Liver (tissue), 9 donors: ENCODE results near the gene TUSC2. TPM values are rescaled to one million over a fixed set of nuclear protein-coding genes. Genes with fewer than 3 reads are reported as not detected.
A peak's percentile ranks its signal among the peaks of the same experiment; 100 is the strongest.

Source experiments
- DNase-seq: peaks from one replicate; pipeline ENCODE4 v3.0.0-alpha.2; 2017; ENCODE audit warnings: low spot score
- H3K27ac ChIP-seq, 2 donors: one replicate each; pipeline ENCODE4 v1.7.0; 2013; ENCODE audit warnings: inconsistent platforms in 2 of 2, low read length in 2 of 2, control low read depth in 1 of 2, low read depth in 1 of 2, mild to moderate bottlenecking in 1 of 2
- H3K27me3 ChIP-seq, 4 donors: one replicate each; pipeline versions ENCODE4 v1.6.1 to v1.7.0; 2013; ENCODE audit warnings: low read length in 3 of 4, inconsistent platforms in 1 of 4, mild to moderate bottlenecking in 1 of 4, moderate library complexity in 1 of 4; ENCODE audit not compliant: control insufficient read depth in 4 of 4, insufficient read depth in 4 of 4
- H3K36me3 ChIP-seq, 4 donors: one replicate each; pipeline versions ENCODE4 v1.6.1 to v1.7.0; 2013; ENCODE audit warnings: low read length in 3 of 4, mild to moderate bottlenecking in 3 of 4, low read depth in 1 of 4, moderate library complexity in 1 of 4; ENCODE audit not compliant: control insufficient read depth in 4 of 4, insufficient read depth in 3 of 4
- H3K4me1 ChIP-seq, 4 donors: one replicate each; pipeline versions ENCODE4 v1.6.1 to v1.7.0; 2013; ENCODE audit warnings: low read length in 3 of 4, mild to moderate bottlenecking in 3 of 4, moderate library complexity in 1 of 4; ENCODE audit not compliant: control insufficient read depth in 4 of 4, insufficient read depth in 4 of 4
- H3K4me3 ChIP-seq, 3 donors: one replicate each; pipeline versions ENCODE4 v1.6.1 to v1.7.0; 2013; ENCODE audit warnings: low read length in 3 of 3, control low read depth in 1 of 3, low read depth in 1 of 3, mild to moderate bottlenecking in 1 of 3
- H3K9ac ChIP-seq, 2 donors: one replicate each; pipeline ENCODE4 v1.7.0; 2013; ENCODE audit warnings: low read length in 2 of 2, mild to moderate bottlenecking in 2 of 2, moderate library complexity in 2 of 2, control low read depth in 1 of 2, low read depth in 1 of 2
- H3K9me3 ChIP-seq, 4 donors: one replicate each; pipeline versions ENCODE4 v1.6.1 to v1.7.0; 2013; ENCODE audit warnings: low read length in 3 of 4; ENCODE audit not compliant: control insufficient read depth in 4 of 4
- ATF3 ChIP-seq: IDR thresholded peaks from 2 replicates; pipeline ENCODE4 v1.6.1; 2016; ENCODE audit warnings: antibody characterized with exemption
- EGR1 ChIP-seq, 2 donors: IDR thresholded peaks; 2 replicates each; pipeline ENCODE4 v1.6.1; 2016 to 2018; ENCODE audit warnings: antibody characterized with exemption in 2 of 2, low read depth in 2 of 2
- FOXA1 ChIP-seq: IDR thresholded peaks from 2 replicates; pipeline ENCODE4 v1.6.1; 2016; ENCODE audit warnings: antibody characterized with exemption
- FOXA2 ChIP-seq: IDR thresholded peaks from 2 replicates; pipeline ENCODE4 v1.6.1; 2016; ENCODE audit warnings: antibody characterized with exemption
- HNF4A ChIP-seq, 2 donors: conservative IDR thresholded peaks; 2 replicates each; pipeline ENCODE4 v1.6.1; 2016; ENCODE audit warnings: antibody characterized with exemption in 2 of 2, mild to moderate bottlenecking in 2 of 2
- JUND ChIP-seq, 2 donors: IDR thresholded peaks; 2 replicates each; pipeline ENCODE4 v1.6.1; 2016; ENCODE audit warnings: antibody characterized with exemption in 2 of 2
- MAX ChIP-seq: IDR thresholded peaks from 2 replicates; pipeline ENCODE4 v1.6.1; 2016; ENCODE audit warnings: antibody characterized with exemption
- NR2F2 ChIP-seq: IDR thresholded peaks from 2 replicates; pipeline ENCODE4 v1.6.1; 2016; ENCODE audit warnings: antibody characterized with exemption
- RAD21 ChIP-seq, 2 donors: IDR thresholded peaks; 2 replicates each; pipeline ENCODE4 v1.6.1; 2016; ENCODE audit warnings: antibody characterized with exemption in 2 of 2, mild to moderate bottlenecking in 2 of 2
- SP1 ChIP-seq: IDR thresholded peaks from 2 replicates; pipeline ENCODE4 v1.6.1; 2018; ENCODE audit warnings: antibody characterized with exemption, mild to moderate bottlenecking
- TAF1 ChIP-seq: conservative IDR thresholded peaks from 2 replicates; pipeline ENCODE4 v1.6.1; 2016; ENCODE audit warnings: antibody characterized with exemption, mild to moderate bottlenecking
- YY1 ChIP-seq: IDR thresholded peaks from 2 replicates; pipeline ENCODE4 v1.6.1; 2016; ENCODE audit warnings: antibody characterized with exemption, mild to moderate bottlenecking
- WGBS: extraction: QIAGEN DNeasy Blood & Tissue Kit; methylation state at CpG from one replicate; pipeline ENCODE4 v1.1.7; 2013; 5-methylcytosine and 5-hydroxymethylcytosine counted together
- polyA plus RNA-seq, 2 donors: library from polyadenylated mRNA; stranded (reverse) in 1 of 2; unstranded in 1 of 2; fragments of 200-250 nt in 1 of 2; fragments of >200 nt in 1 of 2; fragmentation: Nextera tagmentation in 1 of 2; extraction: Ambion mirVana in 1 of 2; gene quantifications; one replicate each; pipeline versions ENCODE4 v1.2.1 to v1.2.3, GENCODE V29; 2013 to 2015
- total RNA-seq, 2 donors: library from RNA; depleted of rRNA; stranded (reverse); fragments of >200 nt; gene quantifications; one replicate each; pipeline ENCODE4 v1.2.3, GENCODE V29; 2014
- TF ChIP-seq, protein P1 (sequence below): fragments of 150-350 bp; IDR thresholded peaks from 2 replicates; pipeline ENCODE4 v1.5.1; 2017; ENCODE audit warnings: improper control_type of control experiment, low read depth, low read length; ENCODE audit not compliant: missing input control
- TF ChIP-seq, protein P2 (sequence below): IDR thresholded peaks from 2 replicates; pipeline ENCODE4 v1.6.1; 2016; ENCODE audit warnings: antibody characterized with exemption, mild to moderate bottlenecking
- TF ChIP-seq, protein P3 (sequence below): IDR thresholded peaks from 2 replicates; pipeline ENCODE4 v1.6.1; 2016; ENCODE audit warnings: antibody characterized with exemption
- donor health status: healthy.
- donor health status: healthy.
- donor health status: healthy.
- donor health status: healthy.
- donor health status: healthy.

Gene TUSC2
- total and polyA plus RNA-seq, 4 donors = 12.7 to 37.7 (median 21.7) TPM

GRCh38 chr3:50373146-50374051, 45.4 kb upstream of the TUSC2 start:
- no peak overlapping the region for H3K4me3 ChIP-seq
- H3K9ac ChIP-seq = no peak overlapping the region
- H3K4me1 ChIP-seq = no peaks in the 10 kb centered on the region
- no peak for DNase-seq
- TF ChIP-seq HNF4A (conservative IDR thresholded peaks at IDR 0.05) (no peak), NR2F2 (no peak), FOXA2 (no peak), RAD21 (IDR thresholded peaks at IDR 0.05) (no peak)
- peaks cover 0 to 2% (median 0%) of the 10 kb centered on the region in 4 donors for H3K27me3 ChIP-seq
- no peak overlapping the region for H3K27ac ChIP-seq
- no peaks in the 10 kb centered on the region for H3K9me3 ChIP-seq
- no peaks in the 10 kb centered on the region for H3K36me3 ChIP-seq
- WGBS = 63% methylated on average over 12 of the region's 12 CpGs

DNA sequence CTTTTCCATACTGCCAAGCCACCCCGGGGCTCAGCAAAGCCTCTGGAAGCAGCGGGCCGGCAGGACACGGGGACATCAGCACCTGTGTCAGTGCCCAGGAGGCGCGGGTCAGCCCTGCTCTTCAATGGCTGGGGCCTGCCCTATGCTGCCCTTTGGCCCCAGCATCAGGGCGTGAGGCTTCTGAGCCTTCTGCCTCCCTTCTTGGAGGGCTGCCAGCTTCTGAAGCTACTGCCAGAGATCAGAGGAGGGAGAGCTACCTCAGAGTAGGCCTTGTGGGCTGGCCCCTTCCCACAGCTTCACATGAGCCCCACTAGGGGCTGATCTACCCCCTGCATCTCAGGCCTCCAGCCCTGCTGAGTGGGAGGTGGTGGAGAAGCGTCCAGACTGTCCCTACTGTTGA, 44.3 kb upstream of the TUSC2 start:
- Histone ChIP-seq H3K4me1 (no peaks in the 10 kb centered on the region), H3K9ac (no peak overlapping the region), H3K36me3 (no peaks in the 10 kb centered on the region), H3K4me3 (no peak overlapping the region), H3K9me3 (no peaks in the 10 kb centered on the region), H3K27ac (no peak overlapping the region), H3K27me3 (peaks cover 0 to 2% (median 0%) of the 10 kb centered on the region in 4 donors)
- TF ChIP-seq, protein P1, sequence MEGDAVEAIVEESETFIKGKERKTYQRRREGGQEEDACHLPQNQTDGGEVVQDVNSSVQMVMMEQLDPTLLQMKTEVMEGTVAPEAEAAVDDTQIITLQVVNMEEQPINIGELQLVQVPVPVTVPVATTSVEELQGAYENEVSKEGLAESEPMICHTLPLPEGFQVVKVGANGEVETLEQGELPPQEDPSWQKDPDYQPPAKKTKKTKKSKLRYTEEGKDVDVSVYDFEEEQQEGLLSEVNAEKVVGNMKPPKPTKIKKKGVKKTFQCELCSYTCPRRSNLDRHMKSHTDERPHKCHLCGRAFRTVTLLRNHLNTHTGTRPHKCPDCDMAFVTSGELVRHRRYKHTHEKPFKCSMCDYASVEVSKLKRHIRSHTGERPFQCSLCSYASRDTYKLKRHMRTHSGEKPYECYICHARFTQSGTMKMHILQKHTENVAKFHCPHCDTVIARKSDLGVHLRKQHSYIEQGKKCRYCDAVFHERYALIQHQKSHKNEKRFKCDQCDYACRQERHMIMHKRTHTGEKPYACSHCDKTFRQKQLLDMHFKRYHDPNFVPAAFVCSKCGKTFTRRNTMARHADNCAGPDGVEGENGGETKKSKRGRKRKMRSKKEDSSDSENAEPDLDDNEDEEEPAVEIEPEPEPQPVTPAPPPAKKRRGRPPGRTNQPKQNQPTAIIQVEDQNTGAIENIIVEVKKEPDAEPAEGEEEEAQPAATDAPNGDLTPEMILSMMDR = no peak
- TF ChIP-seq TAF1 = no peak
- TF ChIP-seq ATF3 = no peak
- TF ChIP-seq EGR1 (IDR thresholded peaks at IDR 0.05; ENCODE audit: low read depth in 2 of 2) = no peak
- TF ChIP-seq MAX = no peak
- TF ChIP-seq, protein P2, sequence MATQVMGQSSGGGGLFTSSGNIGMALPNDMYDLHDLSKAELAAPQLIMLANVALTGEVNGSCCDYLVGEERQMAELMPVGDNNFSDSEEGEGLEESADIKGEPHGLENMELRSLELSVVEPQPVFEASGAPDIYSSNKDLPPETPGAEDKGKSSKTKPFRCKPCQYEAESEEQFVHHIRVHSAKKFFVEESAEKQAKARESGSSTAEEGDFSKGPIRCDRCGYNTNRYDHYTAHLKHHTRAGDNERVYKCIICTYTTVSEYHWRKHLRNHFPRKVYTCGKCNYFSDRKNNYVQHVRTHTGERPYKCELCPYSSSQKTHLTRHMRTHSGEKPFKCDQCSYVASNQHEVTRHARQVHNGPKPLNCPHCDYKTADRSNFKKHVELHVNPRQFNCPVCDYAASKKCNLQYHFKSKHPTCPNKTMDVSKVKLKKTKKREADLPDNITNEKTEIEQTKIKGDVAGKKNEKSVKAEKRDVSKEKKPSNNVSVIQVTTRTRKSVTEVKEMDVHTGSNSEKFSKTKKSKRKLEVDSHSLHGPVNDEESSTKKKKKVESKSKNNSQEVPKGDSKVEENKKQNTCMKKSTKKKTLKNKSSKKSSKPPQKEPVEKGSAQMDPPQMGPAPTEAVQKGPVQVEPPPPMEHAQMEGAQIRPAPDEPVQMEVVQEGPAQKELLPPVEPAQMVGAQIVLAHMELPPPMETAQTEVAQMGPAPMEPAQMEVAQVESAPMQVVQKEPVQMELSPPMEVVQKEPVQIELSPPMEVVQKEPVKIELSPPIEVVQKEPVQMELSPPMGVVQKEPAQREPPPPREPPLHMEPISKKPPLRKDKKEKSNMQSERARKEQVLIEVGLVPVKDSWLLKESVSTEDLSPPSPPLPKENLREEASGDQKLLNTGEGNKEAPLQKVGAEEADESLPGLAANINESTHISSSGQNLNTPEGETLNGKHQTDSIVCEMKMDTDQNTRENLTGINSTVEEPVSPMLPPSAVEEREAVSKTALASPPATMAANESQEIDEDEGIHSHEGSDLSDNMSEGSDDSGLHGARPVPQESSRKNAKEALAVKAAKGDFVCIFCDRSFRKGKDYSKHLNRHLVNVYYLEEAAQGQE = no peak
- TF ChIP-seq SP1 = no peak
- TF ChIP-seq, protein P3, sequence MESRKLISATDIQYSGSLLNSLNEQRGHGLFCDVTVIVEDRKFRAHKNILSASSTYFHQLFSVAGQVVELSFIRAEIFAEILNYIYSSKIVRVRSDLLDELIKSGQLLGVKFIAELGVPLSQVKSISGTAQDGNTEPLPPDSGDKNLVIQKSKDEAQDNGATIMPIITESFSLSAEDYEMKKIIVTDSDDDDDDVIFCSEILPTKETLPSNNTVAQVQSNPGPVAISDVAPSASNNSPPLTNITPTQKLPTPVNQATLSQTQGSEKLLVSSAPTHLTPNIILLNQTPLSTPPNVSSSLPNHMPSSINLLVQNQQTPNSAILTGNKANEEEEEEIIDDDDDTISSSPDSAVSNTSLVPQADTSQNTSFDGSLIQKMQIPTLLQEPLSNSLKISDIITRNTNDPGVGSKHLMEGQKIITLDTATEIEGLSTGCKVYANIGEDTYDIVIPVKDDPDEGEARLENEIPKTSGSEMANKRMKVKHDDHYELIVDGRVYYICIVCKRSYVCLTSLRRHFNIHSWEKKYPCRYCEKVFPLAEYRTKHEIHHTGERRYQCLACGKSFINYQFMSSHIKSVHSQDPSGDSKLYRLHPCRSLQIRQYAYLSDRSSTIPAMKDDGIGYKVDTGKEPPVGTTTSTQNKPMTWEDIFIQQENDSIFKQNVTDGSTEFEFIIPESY = no peak
- no peak for TF ChIP-seq YY1
- no peak for TF ChIP-seq HNF4A (conservative IDR thresholded peaks at IDR 0.05)
- TF ChIP-seq JUND (IDR thresholded peaks at IDR 0.05) = no peak
- TF ChIP-seq FOXA1 = no peak
- no peak for TF ChIP-seq NR2F2
- no peak for TF ChIP-seq FOXA2
- 37% methylated on average over 8 of the region's 8 CpGs for WGBS
- DNase-seq = peak; percentile 48
